ENCODE results near the gene JAKMIP3. TPM values are rescaled to one million over a fixed set of nuclear protein-coding genes. Genes with fewer than 3 reads are reported as not detected.

JAKMIP3 gene
- polyA plus RNA-seq, 1 experiment, result 0.19 TPM

GRCh38 chr10:132101529-132101928 lies 35.8 kb downstream of the JAKMIP3 start:
- Histone ChIP-seq H3K27me3 (ENCODE audit: control insufficient read depth, insufficient read depth, low read length) (peaks cover 7% of the 10 kb centered on the region), H3K9me3 (ENCODE audit: control insufficient read depth, insufficient read depth, low read length) (peaks cover 8% of the 10 kb centered on the region; the same call in 1 of the 2 replicates), H3K27ac (ENCODE audit: low read depth, low read length) (no peak overlapping the region), H3K4me3 (ENCODE audit: low read depth, low read length) (no peak overlapping the region)
- no peak for TF ChIP-seq CTCF (IDR thresholded peaks at IDR 0.05; ENCODE audit: low read depth, low read length)
- CTCF ChIA-PET, result no interaction called here
- no peak for DNase-seq (ENCODE audit: low read depth, low spot score)
- POLR2A ChIA-PET, result no interaction called here

- ChIA-PET CTCF (no interaction called here), POLR2A (no interaction called here)
- H3K27ac ChIP-seq (ENCODE audit: low read depth, low read length), result no peak overlapping the region
- peaks cover 7% of the 10 kb centered on the region for H3K27me3 ChIP-seq (ENCODE audit: control insufficient read depth, insufficient read depth, low read length)
- TF ChIP-seq CTCF (IDR thresholded peaks at IDR 0.05; ENCODE audit: low read depth, low read length), result no peak
- peaks cover 8% of the 10 kb centered on the region; the same call in 1 of the 2 replicates for H3K9me3 ChIP-seq (ENCODE audit: control insufficient read depth, insufficient read depth, low read length)
- H3K4me3 ChIP-seq (ENCODE audit: low read depth, low read length), result no peak overlapping the region
- no peak for DNase-seq (ENCODE audit: low read depth, low spot score)
These were observed 36.4 kb downstream of the JAKMIP3 start for GRCh38 chr10:132102071-132102716.

- ChIA-PET CTCF (no interaction called here), POLR2A (no interaction called here)
- DNase-seq (ENCODE audit: low read depth, low spot score), result no peak
- Histone ChIP-seq H3K4me3 (ENCODE audit: low read depth, low read length) (no peak overlapping the region), H3K27me3 (ENCODE audit: control insufficient read depth, insufficient read depth, low read length) (peaks cover 7% of the 10 kb centered on the region), H3K9me3 (ENCODE audit: control insufficient read depth, insufficient read depth, low read length) (peaks cover 8% of the 10 kb centered on the region; the same call in 1 of the 2 replicates), H3K27ac (ENCODE audit: low read depth, low read length) (no peak overlapping the region)
- TF ChIP-seq CTCF (IDR thresholded peaks at IDR 0.05; ENCODE audit: low read depth, low read length), result no peak
These were observed 37.0 kb downstream of the JAKMIP3 start for GRCh38 chr10:132102717-132103110.

- Histone ChIP-seq H3K27ac (ENCODE audit: low read depth, low read length) (no peak overlapping the region), H3K9me3 (ENCODE audit: control insufficient read depth, insufficient read depth, low read length) (peaks cover 8% of the 10 kb centered on the region; the same call in 1 of the 2 replicates), H3K27me3 (ENCODE audit: control insufficient read depth, insufficient read depth, low read length) (peaks cover 7% of the 10 kb centered on the region), H3K4me3 (ENCODE audit: low read depth, low read length) (no peak overlapping the region)
- POLR2A ChIA-PET, result no interaction called here
- no peak for TF ChIP-seq CTCF (IDR thresholded peaks at IDR 0.05; ENCODE audit: low read depth, low read length)
- no peak for DNase-seq (ENCODE audit: low read depth, low spot score)
- CTCF ChIA-PET, result no interaction called here
These were observed 37.6 kb downstream of the JAKMIP3 start for GRCh38 chr10:132103116-132103910.

GRCh38 chr10:132104062-132104461 lies 38.3 kb downstream of the JAKMIP3 start:
- Histone ChIP-seq H3K4me3 (ENCODE audit: low read depth, low read length) (no peak overlapping the region), H3K27me3 (ENCODE audit: control insufficient read depth, insufficient read depth, low read length) (peaks cover 7% of the 10 kb centered on the region), H3K27ac (ENCODE audit: low read depth, low read length) (no peak overlapping the region), H3K9me3 (ENCODE audit: control insufficient read depth, insufficient read depth, low read length) (peaks cover 8% of the 10 kb centered on the region; the same call in 1 of the 2 replicates)
- ChIA-PET POLR2A (no interaction called here), CTCF (no interaction called here)
- TF ChIP-seq CTCF (IDR thresholded peaks at IDR 0.05; ENCODE audit: low read depth, low read length), result no peak
- DNase-seq (ENCODE audit: low read depth, low spot score), result no peak
